ENCODE data around the gene VKORC1. TPM values are rescaled to one million over a fixed set of nuclear protein-coding genes. Genes with fewer than 3 reads are reported as not detected.
"Not testable (repeated sequence)": the region's sequence is repeated elsewhere in the genome, so short reads cannot be mapped to it uniquely, and the experiment has no call there.

The VKORC1 gene
- total RNA-seq, result 10 to 100 TPM; 66.3 to 68.9 TPM

GRCh38 chr16:31094424-31095120, at the start of gene VKORC1:
VKORC1 (minus strand) TSS chr16:31094797; CDS start chr16:31094729, 68 bp downstream.
- CTCF ChIA-PET, result interaction anchor here (0.7 to 11.2 kb wide), 8 partner anchors 9 to 153 kb away, joined by 3 to 97 read pairs (median 4); partner anchors contain the start of genes HSD3B7, ZNF646 and ZNF668
- H3K27ac Mint-ChIP-seq, result peak within 1 kb of the TSS; percentile 90
- ATAC-seq (peak; percentile 88), DNase-seq (peak; percentile 93)
- peak within 1 kb of the TSS; percentile 98 for H3K4me3 Mint-ChIP-seq
- H3K9me3 Mint-ChIP-seq (ENCODE audit: low read depth), result no peaks in the 10 kb centered on the region
- H3K4me1 Mint-ChIP-seq, result peaks cover 30% of the 10 kb centered on the region
- no peaks in the 10 kb centered on the region for H3K27me3 Mint-ChIP-seq
- H3K36me3 Mint-ChIP-seq, result peaks cover 4% of the 10 kb centered on the region

GRCh38 chr16:31143694-31144148, 49.1 kb upstream of the VKORC1 start:
- no peaks in the 10 kb centered on the region for H3K9me3 Mint-ChIP-seq (ENCODE audit: low read depth)
- H3K4me3 Mint-ChIP-seq, result no peak overlapping the region
- no peaks in the 10 kb centered on the region for H3K36me3 Mint-ChIP-seq
- CTCF ChIA-PET, result interaction anchor here (0.6 to 2.8 kb wide), 9 partner anchors 13 to 329 kb away, joined by 3 to 35 read pairs (median 9); partner anchors contain the start of gene KAT8
- no peak for ATAC-seq
- H3K27ac Mint-ChIP-seq, result peak overlapping the region; percentile 63
- DNase-seq, result no peak
- H3K27me3 Mint-ChIP-seq, result peaks cover 10% of the 10 kb centered on the region
- H3K4me1 Mint-ChIP-seq, result peaks cover 10% of the 10 kb centered on the region

GRCh38 chr16:31143011-31143693, 48.6 kb upstream of the VKORC1 start:
- no peaks in the 10 kb centered on the region for H3K36me3 Mint-ChIP-seq
- H3K27ac Mint-ChIP-seq, result peak overlapping the region; percentile 24
- peaks cover 10% of the 10 kb centered on the region for H3K4me1 Mint-ChIP-seq
- H3K9me3 Mint-ChIP-seq (ENCODE audit: low read depth), result no peaks in the 10 kb centered on the region
- CTCF ChIA-PET, result interaction anchor here (0.8 to 2.8 kb wide), 39 partner anchors 9 to 329 kb away, joined by 3 to 35 read pairs (median 6); partner anchors contain the start of genes ARMC5, BCKDK, FUS and HSD3B7
- peaks cover 10% of the 10 kb centered on the region for H3K27me3 Mint-ChIP-seq
- no peak overlapping the region for H3K4me3 Mint-ChIP-seq
- DNase-seq, result no peak
- ATAC-seq, result no peak

- no peaks in the 10 kb centered on the region for H3K36me3 Mint-ChIP-seq
- no peaks in the 10 kb centered on the region for H3K9me3 Mint-ChIP-seq (ENCODE audit: low read depth)
- peaks cover 3% of the 10 kb centered on the region for H3K27me3 Mint-ChIP-seq
- H3K27ac Mint-ChIP-seq, result peak overlapping the region; percentile 85
- DNase-seq (peak; percentile 100), ATAC-seq (peak; percentile 94)
- peak overlapping the region; percentile 63 for H3K4me3 Mint-ChIP-seq
- H3K4me1 Mint-ChIP-seq, result peaks cover 10% of the 10 kb centered on the region
- CTCF ChIA-PET, result interaction anchor here (0.6 to 2.8 kb wide), 49 partner anchors 9 to 328 kb away, joined by 3 to 35 read pairs (median 5); partner anchors contain the start of genes ARMC5, BCKDK, FUS and HSD3B7
Observed at GRCh38 chr16:31142109-31143010, 47.8 kb upstream of the VKORC1 start.

- H3K36me3 Mint-ChIP-seq, result no peaks in the 10 kb centered on the region
- CTCF ChIA-PET, result interaction anchor here (0.6 to 2.8 kb wide), 46 partner anchors 8 to 327 kb away, joined by 3 to 35 read pairs (median 5); partner anchors contain the start of genes ARMC5, BCKDK, FUS and HSD3B7
Observed at GRCh38 chr16:31141489-31142108, 47.0 kb upstream of the VKORC1 start.

GRCh38 chr16:31141071-31141469, 46.5 kb upstream of the VKORC1 start:
- not testable (repeated sequence) for H3K36me3 Mint-ChIP-seq; H3K4me1 Mint-ChIP-seq; DNase-seq; ATAC-seq; H3K9me3 Mint-ChIP-seq (ENCODE audit: low read depth); H3K4me3 Mint-ChIP-seq; H3K27ac Mint-ChIP-seq; H3K27me3 Mint-ChIP-seq
- CTCF ChIA-PET, result interaction anchor here (1.0 to 2.1 kb wide), 2 partner anchors 47 to 142 kb away, joined by 4 to 10 read pairs; no protein-coding TSS in a partner anchor

More at GRCh38 chr16:31141489-31142108, 47.0 kb upstream of the VKORC1 start:
- peaks cover 10% of the 10 kb centered on the region for H3K4me1 Mint-ChIP-seq
- peak overlapping the region; percentile 85 for H3K27ac Mint-ChIP-seq
- no peaks in the 10 kb centered on the region for H3K9me3 Mint-ChIP-seq (ENCODE audit: low read depth)
- peaks cover 3% of the 10 kb centered on the region for H3K27me3 Mint-ChIP-seq
- peak overlapping the region; percentile 63 for H3K4me3 Mint-ChIP-seq
- DNase-seq, result no peak
- no peak for ATAC-seq

- ATAC-seq (no peak), DNase-seq (no peak)
- Mint-ChIP-seq H3K27me3 (no peaks in the 10 kb centered on the region), H3K27ac (no peak overlapping the region), H3K4me3 (no peak overlapping the region), H3K4me1 (peaks cover 10% of the 10 kb centered on the region), H3K9me3 (ENCODE audit: low read depth) (no peaks in the 10 kb centered on the region), H3K36me3 (no peaks in the 10 kb centered on the region)
- CTCF ChIA-PET, result interaction anchor here (1.2 kb wide), 1 partner anchor 19 kb away, joined by 3 read pairs; no protein-coding TSS in a partner anchor
Observed at GRCh38 chr16:31138621-31139578, 44.3 kb upstream of the VKORC1 start.

- CTCF ChIA-PET, result interaction anchor here (0.7 to 1.6 kb wide), 2 partner anchors 19 to 153 kb away, joined by 3 read pairs; partner anchors contain the start of gene KAT8
- H3K9me3 Mint-ChIP-seq (ENCODE audit: low read depth); H3K4me3 Mint-ChIP-seq; ATAC-seq; H3K4me1 Mint-ChIP-seq; H3K36me3 Mint-ChIP-seq; DNase-seq; H3K27ac Mint-ChIP-seq; H3K27me3 Mint-ChIP-seq: not testable (repeated sequence)
Observed at GRCh38 chr16:31136822-31137499, 42.4 kb upstream of the VKORC1 start.

GRCh38 chr16:31136287-31136662, 41.7 kb upstream of the VKORC1 start:
- Mint-ChIP-seq H3K4me3 (no peak overlapping the region), H3K4me1 (peaks cover 2% of the 10 kb centered on the region), H3K36me3 (no peaks in the 10 kb centered on the region), H3K27me3 (no peaks in the 10 kb centered on the region), H3K9me3 (ENCODE audit: low read depth) (no peaks in the 10 kb centered on the region), H3K27ac (no peak overlapping the region)
- no peak for ATAC-seq
- CTCF ChIA-PET, result interaction anchor here (1.6 kb wide), 1 partner anchor 152 kb away, joined by 3 read pairs; no protein-coding TSS in a partner anchor
- DNase-seq, result no peak

- H3K27ac Mint-ChIP-seq, result no peak within 1 kb of the TSS
- no peak within 1 kb of the TSS for H3K4me3 Mint-ChIP-seq
- DNase-seq (no peak), ATAC-seq (no peak)
- no peaks in the 10 kb centered on the region for H3K27me3 Mint-ChIP-seq
- peaks cover 2% of the 10 kb centered on the region for H3K4me1 Mint-ChIP-seq
- H3K36me3 Mint-ChIP-seq, result no peaks in the 10 kb centered on the region
- H3K9me3 Mint-ChIP-seq (ENCODE audit: low read depth), result no peaks in the 10 kb centered on the region
- CTCF ChIA-PET, result interaction anchor here (1.6 kb wide), 1 partner anchor 152 kb away, joined by 3 read pairs; no protein-coding TSS in a partner anchor
Observed at GRCh38 chr16:31135535-31136286, 41.1 kb upstream of the VKORC1 start, which contains the start of gene PRSS8. PRSS8 (minus strand) TSS chr16:31135727; CDS start chr16:31135498, 229 bp downstream.

Measured in activated CD8-positive, alpha-beta memory T cell treated with anti-CD3 and anti-CD28 coated beads, Interleukin-2, amount 10 ng/mL, durations not matched to agents 7 days and 5 days (primary cell).